GM18907 (cell line): ENCODE measurements around the gene VWC2.
A peak's percentile ranks its signal among the peaks of the same experiment; 100 is the strongest.

Source experiments
- ATAC-seq: cut with Tn5 transposase; IDR thresholded peaks from one replicate; pipeline ENCODE4 v1.9.1; 2021; ENCODE audit warnings: mild to moderate bottlenecking, moderate library complexity; ENCODE audit not compliant: unreplicated experiment

Gene VWC2

DNA sequence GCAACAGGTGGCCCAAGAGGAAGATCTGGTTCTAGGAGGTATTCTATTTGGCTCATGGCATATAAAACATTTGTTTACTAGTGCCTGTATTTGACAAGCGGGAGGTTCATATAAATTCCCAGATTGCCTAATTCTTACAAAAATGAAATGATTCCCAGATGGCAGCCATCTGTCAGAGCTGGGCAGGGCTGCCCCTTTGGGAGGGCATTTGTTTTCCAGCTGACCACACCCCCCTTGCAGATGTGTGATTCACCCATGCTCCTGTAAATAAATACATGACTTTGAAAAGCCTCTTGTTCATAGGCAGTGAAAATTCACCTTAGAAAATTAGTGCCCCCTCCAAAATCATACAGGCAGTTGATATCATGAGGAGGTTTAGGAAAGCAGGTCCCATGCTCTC is 8.6 kb downstream of the VWC2 start:
- no peak for ATAC-seq

GRCh38 chr7:49783446-49783845 is 10.0 kb downstream of the VWC2 start:
- ATAC-seq = no peak

DNA sequence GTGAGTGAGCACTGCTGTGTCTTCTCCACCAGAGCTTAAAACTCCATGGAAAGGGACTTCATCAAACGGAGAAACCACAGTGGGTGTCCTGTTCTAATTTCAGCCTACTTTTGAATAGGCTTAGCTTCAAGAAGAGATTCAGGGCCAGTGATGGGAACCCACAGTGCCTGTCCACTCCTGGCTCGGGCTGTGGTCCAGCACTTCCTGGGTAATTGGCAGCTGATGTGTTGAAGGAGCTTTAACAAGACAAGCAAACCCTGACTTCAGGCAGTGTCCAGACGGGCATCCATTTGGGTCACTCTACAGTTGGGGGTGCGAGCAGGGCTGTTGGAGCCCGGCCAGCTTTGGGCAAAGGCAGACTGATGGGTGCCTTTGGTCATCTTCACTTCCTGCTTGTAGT is 14.5 kb downstream of the VWC2 start:
- no peak for ATAC-seq

- ATAC-seq = no peak
Observed at GRCh38 chr7:49788455-49789059, 15.1 kb downstream of the VWC2 start.

- no peak for ATAC-seq
Observed at GRCh38 chr7:49789736-49790135, 16.3 kb downstream of the VWC2 start.

GRCh38 chr7:49790209-49790608 is 16.8 kb downstream of the VWC2 start:
- ATAC-seq = no peak

DNA sequence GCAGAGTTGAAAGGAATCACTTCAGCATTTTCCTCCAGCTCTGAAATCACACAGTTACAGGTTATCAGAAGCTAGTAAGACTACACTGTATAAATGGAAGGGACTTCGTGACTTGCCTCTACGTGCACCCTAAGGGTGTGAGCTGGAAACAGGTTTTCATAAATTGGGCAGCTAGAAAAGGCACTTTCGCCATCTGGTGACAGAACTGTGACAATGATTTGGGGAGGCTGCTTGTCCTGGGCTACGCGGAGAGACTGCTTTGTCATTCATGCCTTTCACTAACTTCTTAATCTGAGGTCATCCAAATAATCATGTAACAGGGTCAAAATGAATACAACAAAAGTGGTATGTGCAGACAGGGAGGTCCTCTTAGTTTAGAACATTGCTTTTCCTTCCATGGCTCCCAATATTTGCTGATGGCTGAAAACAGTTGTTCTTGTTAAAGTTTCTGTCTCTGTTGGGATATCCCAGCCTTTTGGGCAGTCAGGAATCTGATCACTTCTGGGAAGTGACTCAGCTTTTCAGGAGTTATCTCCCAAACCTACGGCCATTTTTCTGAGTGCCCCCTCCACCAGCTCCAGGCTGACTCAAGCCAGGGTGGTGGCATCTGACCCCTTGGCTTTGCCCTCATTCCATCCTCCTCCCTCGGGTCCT is 17.8 kb downstream of the VWC2 start:
- peak; percentile 85 for ATAC-seq

DNA sequence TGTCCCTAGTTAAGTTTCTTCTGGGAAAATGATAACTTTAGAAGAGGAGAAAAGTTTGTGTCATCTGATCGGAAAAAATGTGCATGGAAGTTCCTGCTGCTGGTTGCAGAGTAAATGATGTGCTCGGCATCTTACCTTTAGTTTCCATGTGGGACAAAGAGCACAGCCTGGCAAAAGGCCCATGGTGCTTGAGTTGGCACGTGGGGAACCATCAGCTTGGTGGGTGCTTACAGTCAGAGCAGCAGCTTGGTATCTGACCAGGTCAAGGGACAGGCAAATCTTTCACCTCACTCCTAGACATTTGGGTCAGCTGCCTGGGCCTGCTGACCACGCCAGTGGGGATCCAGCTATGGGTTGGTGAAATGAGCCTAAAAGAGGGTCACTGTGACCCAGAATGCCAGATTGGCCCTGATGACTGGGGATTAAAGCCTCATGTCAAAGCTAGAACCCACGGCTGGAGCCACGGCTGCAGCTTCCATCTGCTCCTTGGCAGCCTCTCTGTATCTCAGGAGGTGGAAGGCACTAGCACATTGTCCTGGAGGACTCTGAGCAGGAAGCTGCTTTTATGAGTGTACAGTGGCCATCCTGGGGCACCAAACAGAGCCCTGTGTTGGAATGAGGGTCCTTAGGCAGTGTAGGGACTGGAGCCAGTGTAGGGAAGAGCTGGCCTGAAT is 24.7 kb downstream of the VWC2 start:
- ATAC-seq = no peak

GRCh38 chr7:49800031-49800430 is 26.6 kb downstream of the VWC2 start:
- ATAC-seq = no peak

DNA sequence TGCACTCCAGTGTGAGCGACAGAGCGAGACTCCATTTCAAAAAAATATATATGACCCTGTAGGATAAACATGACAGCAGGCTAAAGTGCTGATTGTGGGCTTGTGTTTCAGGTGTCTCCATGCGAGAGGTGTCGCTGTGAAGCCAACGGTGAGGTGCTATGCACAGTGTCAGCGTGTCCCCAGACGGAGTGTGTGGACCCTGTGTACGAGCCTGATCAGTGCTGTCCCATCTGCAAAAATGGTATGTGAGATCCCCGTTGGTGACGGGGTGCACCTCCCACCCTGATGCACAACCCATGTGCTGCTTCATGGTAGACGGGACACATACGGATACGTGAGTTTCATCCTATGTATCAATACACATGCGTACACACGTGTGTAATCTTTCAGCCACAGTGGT is 29.2 kb downstream of the VWC2 start:
- ATAC-seq = no peak

- ATAC-seq = no peak
Observed at GRCh38 chr7:49803812-49804211, 30.4 kb downstream of the VWC2 start.

- no peak for ATAC-seq
Observed at GRCh38 chr7:49805371-49806007, 32.1 kb downstream of the VWC2 start.

DNA sequence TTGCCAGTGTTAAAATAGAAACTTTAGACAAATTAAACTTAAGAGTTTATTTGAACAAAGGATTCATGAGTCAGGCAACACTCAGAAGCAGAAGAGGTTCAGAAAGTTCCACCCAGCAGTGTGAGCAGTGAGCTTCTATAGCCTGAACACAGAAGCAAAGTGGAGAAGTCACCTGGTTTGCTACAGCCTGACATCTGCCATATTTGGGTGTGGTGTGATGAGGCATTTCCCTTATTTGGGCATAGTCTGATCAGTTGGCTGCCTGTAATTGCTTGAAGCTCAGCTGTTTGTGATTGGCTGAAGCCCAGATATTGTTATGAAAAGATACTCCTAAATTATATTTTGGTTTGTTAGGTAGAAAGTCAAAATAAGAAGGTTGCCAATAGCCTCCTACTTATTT is 39.1 kb downstream of the VWC2 start:
- ATAC-seq = no peak

- ATAC-seq = no peak
Observed at GRCh38 chr7:49817279-49817678, 43.8 kb downstream of the VWC2 start.

GRCh38 chr7:49821181-49821580 is 47.7 kb downstream of the VWC2 start:
- ATAC-seq = no peak

DNA sequence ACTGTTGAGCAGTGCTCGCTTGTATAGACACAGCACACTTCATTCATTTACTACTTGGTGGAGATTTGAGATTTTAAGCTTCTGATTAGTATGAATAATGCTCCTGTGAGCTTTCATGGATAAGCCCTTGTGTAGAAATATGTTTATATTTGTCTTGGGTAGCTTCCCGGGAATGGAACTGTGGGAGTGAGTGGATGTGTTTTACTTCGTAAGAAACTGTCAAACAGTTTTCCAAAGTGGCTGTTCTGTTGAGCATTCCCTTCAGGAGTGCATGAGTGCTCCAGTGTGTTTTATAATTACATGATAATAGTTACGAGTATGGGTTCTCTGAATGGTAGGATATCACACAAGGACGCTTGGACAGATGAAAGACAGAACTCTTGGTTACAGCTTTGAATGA is 49.4 kb downstream of the VWC2 start:
- ATAC-seq = no peak

DNA sequence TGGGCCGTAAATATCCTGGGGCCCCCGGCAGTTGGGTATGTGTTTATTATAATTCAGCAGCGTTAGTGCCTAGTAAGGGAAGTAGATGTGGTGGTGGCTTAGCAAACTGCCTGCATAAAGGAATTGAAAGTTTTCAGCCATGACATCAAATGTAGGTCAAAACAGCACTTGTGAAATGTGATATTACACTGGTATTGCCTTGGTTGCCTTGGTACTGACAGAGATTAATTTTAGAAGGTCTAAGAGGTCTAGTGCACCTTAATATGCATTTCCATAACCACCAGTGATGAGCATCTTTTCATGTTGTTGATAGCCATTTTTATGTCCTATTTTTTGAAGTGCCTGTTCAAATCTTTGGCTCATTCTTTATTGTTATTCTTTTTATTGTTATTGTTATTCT is 50.1 kb downstream of the VWC2 start:
- no peak for ATAC-seq

GRCh38 chr7:49839863-49840645 is 66.6 kb downstream of the VWC2 start:
- ATAC-seq = no peak

GRCh38 chr7:49840751-49841405 is 67.4 kb downstream of the VWC2 start:
- no peak for ATAC-seq

- no peak for ATAC-seq
Observed at GRCh38 chr7:49845626-49846025, 72.2 kb downstream of the VWC2 start.
